ENCODE data around the gene TARS1. TPM values are rescaled to one million over a fixed set of nuclear protein-coding genes. Genes with fewer than 3 reads are reported as not detected.

Gene TARS1
- total and polyA plus RNA-seq, 2 of the 8 experiments (the other 6 are each of a cell fraction or from before 2014, with no cell fraction given) = 94.4 to 445 TPM

DNA sequence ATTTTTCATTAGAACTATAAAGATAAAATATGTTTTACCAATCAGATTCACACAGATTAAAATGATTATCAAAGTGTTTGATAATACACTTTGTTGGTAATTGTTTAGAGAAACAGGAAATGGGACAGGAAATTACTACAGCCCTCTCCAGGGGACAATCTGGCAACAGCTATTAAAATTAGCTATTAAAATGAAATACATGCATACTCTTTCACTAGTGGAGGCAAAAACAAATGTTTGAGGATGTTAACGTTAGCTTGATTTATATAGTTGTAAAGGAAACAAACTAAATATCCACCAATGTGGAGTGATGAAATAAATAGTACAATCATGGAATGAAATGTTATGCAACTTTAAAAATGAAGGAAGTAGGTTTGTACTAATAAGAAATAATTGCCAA, 53.7 kb downstream of the TARS1 start (continued):
- TF ChIP-seq CHD7 (IDR thresholded peaks at IDR 0.05; ENCODE audit: insufficient replicate concordance, low read length) (no peak), GABPA (IDR thresholded peaks at IDR 0.05; ENCODE audit: borderline replicate concordance, insufficient read depth, low read length) (no peak), CREB1 (IDR thresholded peaks at IDR 0.05) (no peak)
